Measurements from ENCODE around the gene KLHL5. TPM values are rescaled to one million over a fixed set of nuclear protein-coding genes. Genes with fewer than 3 reads are reported as not detected.

KLHL5 gene
- total RNA-seq, 2 donors from 2014 or later: 25.1 to 41.1 TPM

- no peaks in the 10 kb centered on the region for H3K27me3 Mint-ChIP-seq (ENCODE audit: insufficient read depth)
- TF ChIP-seq CTCF (conservative IDR thresholded peaks at IDR 0.05): no peak
- peaks cover 19% of the 10 kb centered on the region for H3K36me3 Mint-ChIP-seq (ENCODE audit: low read depth)
- H3K9me3 Mint-ChIP-seq: no peaks in the 10 kb centered on the region
- Histone ChIP-seq H3K9ac (ENCODE audit: extremely low read depth, low read length, poor library complexity, severe bottlenecking) (no peak overlapping the region), H3K27ac (ENCODE audit: low read depth, low read length) (no peak overlapping the region), H3K4me3 (ENCODE audit: low read length) (no peak overlapping the region), H3K27me3 (ENCODE audit: control insufficient read depth, insufficient read depth, low read length, poor library complexity, severe bottlenecking) (no peaks in the 10 kb centered on the region), H3K9me3 (ENCODE audit: control insufficient read depth, low read length) (no peaks in the 10 kb centered on the region), H3K36me3 (ENCODE audit: control insufficient read depth, insufficient read depth, low read length) (peaks cover 8% of the 10 kb centered on the region), H3K4me1 (ENCODE audit: control insufficient read depth, insufficient read depth, low read length) (no peaks in the 10 kb centered on the region)
- WGBS, 2 experiments (ENCODE audit: insufficient coverage in 1 of 2, insufficient read length in 1 of 2): 93 to 100% methylated on average over 1 to 2 of the region's 2 CpGs
- no peak for DNase-seq
- no peak overlapping the region for H3K27ac Mint-ChIP-seq
- no peak overlapping the region for H3K4me3 Mint-ChIP-seq
- no peaks in the 10 kb centered on the region for H3K4me1 Mint-ChIP-seq
These were observed 42.2 kb downstream of the KLHL5 start for GRCh38 chr4:39104255-39104654.

GRCh38 chr4:39106011-39106410 lies 44.0 kb downstream of the KLHL5 start:
- H3K27ac Mint-ChIP-seq: no peak overlapping the region
- H3K27me3 Mint-ChIP-seq (ENCODE audit: insufficient read depth): no peaks in the 10 kb centered on the region
- no peaks in the 10 kb centered on the region for H3K4me1 Mint-ChIP-seq
- Histone ChIP-seq H3K4me1 (ENCODE audit: control insufficient read depth, insufficient read depth, low read length) (no peaks in the 10 kb centered on the region), H3K9me3 (ENCODE audit: control insufficient read depth, low read length) (no peaks in the 10 kb centered on the region), H3K9ac (ENCODE audit: extremely low read depth, low read length, poor library complexity, severe bottlenecking) (no peak overlapping the region), H3K4me3 (ENCODE audit: low read length) (no peak overlapping the region), H3K27me3 (ENCODE audit: control insufficient read depth, insufficient read depth, low read length, poor library complexity, severe bottlenecking) (no peaks in the 10 kb centered on the region), H3K27ac (ENCODE audit: low read depth, low read length) (no peak overlapping the region), H3K36me3 (ENCODE audit: control insufficient read depth, insufficient read depth, low read length) (peaks cover 8% of the 10 kb centered on the region)
- H3K4me3 Mint-ChIP-seq: no peak overlapping the region
- H3K9me3 Mint-ChIP-seq: no peaks in the 10 kb centered on the region
- peaks cover 19% of the 10 kb centered on the region for H3K36me3 Mint-ChIP-seq (ENCODE audit: low read depth)
- DNase-seq: no peak
- WGBS, 2 experiments (ENCODE audit: insufficient coverage in 1 of 2, insufficient read length in 1 of 2): 92 to 100% methylated on average over 4 of the region's 4 CpGs
- TF ChIP-seq CTCF (conservative IDR thresholded peaks at IDR 0.05): no peak

- no peak for TF ChIP-seq CTCF (conservative IDR thresholded peaks at IDR 0.05)
- no peak overlapping the region for H3K4me3 ChIP-seq (ENCODE audit: low read length)
- 97% methylated on average over 2 of the region's 2 CpGs; no CpG with 5 or more reads in 1 of the 2 experiments for WGBS, 2 experiments (ENCODE audit: insufficient coverage in 1 of 2, insufficient read length in 1 of 2)
- Mint-ChIP-seq H3K4me1 (no peaks in the 10 kb centered on the region), H3K9me3 (peaks cover 2% of the 10 kb centered on the region), H3K27ac (no peak overlapping the region), H3K4me3 (no peak overlapping the region), H3K27me3 (ENCODE audit: insufficient read depth) (no peaks in the 10 kb centered on the region), H3K36me3 (ENCODE audit: low read depth) (peaks cover 30% of the 10 kb centered on the region)
- H3K36me3 ChIP-seq (ENCODE audit: control insufficient read depth, insufficient read depth, low read length): peaks cover 19% of the 10 kb centered on the region
- no peaks in the 10 kb centered on the region for H3K27me3 ChIP-seq (ENCODE audit: control insufficient read depth, insufficient read depth, low read length, poor library complexity, severe bottlenecking)
- no peaks in the 10 kb centered on the region for H3K4me1 ChIP-seq (ENCODE audit: control insufficient read depth, insufficient read depth, low read length)
- no peak for DNase-seq
- H3K9ac ChIP-seq (ENCODE audit: extremely low read depth, low read length, poor library complexity, severe bottlenecking): no peak overlapping the region
- H3K9me3 ChIP-seq (ENCODE audit: control insufficient read depth, low read length): no peaks in the 10 kb centered on the region
- no peak overlapping the region for H3K27ac ChIP-seq (ENCODE audit: low read depth, low read length)
These were observed 52.4 kb downstream of the KLHL5 start for GRCh38 chr4:39114436-39114835.
